ENCODE measurements around the gene ETV2.
"Not testable (repeated sequence)": the region's sequence is repeated elsewhere in the genome, so short reads cannot be mapped to it uniquely, and the experiment has no call there.

The ETV2 gene

GRCh38 chr19:35670686-35671085, 29.1 kb downstream of the ETV2 start:
- H3K9me3 ChIP-seq (ENCODE audit: control insufficient read depth in 2 of 2, low read length in 2 of 2), result no peaks in the 10 kb centered on the region
- no peaks in the 10 kb centered on the region for H3K36me3 ChIP-seq (ENCODE audit: control insufficient read depth in 2 of 2, insufficient read depth in 2 of 2, low read length in 2 of 2)
- H3K4me3 ChIP-seq (ENCODE audit: low read length in 2 of 2), result no peak overlapping the region
- H3K27ac ChIP-seq (ENCODE audit: low read depth in 2 of 2, low read length in 2 of 2), result no peak overlapping the region
- peaks cover 3 to 20% of the 10 kb centered on the region in 2 donors for H3K27me3 ChIP-seq (ENCODE audit: control insufficient read depth in 2 of 2, insufficient read depth in 2 of 2, low read length in 2 of 2)
- no peak overlapping the region for H3K9ac ChIP-seq (ENCODE audit: low read depth in 1 of 2, low read length in 2 of 2)
- peaks cover 5% of the 10 kb centered on the region in 2 donors for H3K4me1 ChIP-seq (ENCODE audit: control insufficient read depth in 2 of 2, insufficient read depth in 2 of 2, low read length in 2 of 2)

GRCh38 chr19:35671818-35672217, 30.3 kb downstream of the ETV2 start:
- Histone ChIP-seq H3K9me3 (ENCODE audit: control insufficient read depth in 2 of 2, low read length in 2 of 2) (no peaks in the 10 kb centered on the region), H3K9ac (ENCODE audit: low read depth in 1 of 2, low read length in 2 of 2) (no peak overlapping the region), H3K36me3 (ENCODE audit: control insufficient read depth in 2 of 2, insufficient read depth in 2 of 2, low read length in 2 of 2) (no peaks in the 10 kb centered on the region), H3K27ac (ENCODE audit: low read depth in 2 of 2, low read length in 2 of 2) (no peak overlapping the region), H3K4me1 (ENCODE audit: control insufficient read depth in 2 of 2, insufficient read depth in 2 of 2, low read length in 2 of 2) (peaks cover 5% of the 10 kb centered on the region in 2 donors), H3K4me3 (ENCODE audit: low read length in 2 of 2) (no peak overlapping the region), H3K27me3 (ENCODE audit: control insufficient read depth in 2 of 2, insufficient read depth in 2 of 2, low read length in 2 of 2) (peaks cover 3 to 20% of the 10 kb centered on the region in 2 donors)

GRCh38 chr19:35673121-35673804, 31.7 kb downstream of the ETV2 start:
- H3K27me3 ChIP-seq (ENCODE audit: control insufficient read depth in 2 of 2, insufficient read depth in 2 of 2, low read length in 2 of 2), result peaks cover 3 to 20% of the 10 kb centered on the region in 2 donors

GRCh38 chr19:35675589-35676140, 34.1 kb downstream of the ETV2 start:
- H3K9ac ChIP-seq (ENCODE audit: low read depth in 1 of 2, low read length in 2 of 2), result no peak overlapping the region
- H3K27me3 ChIP-seq (ENCODE audit: control insufficient read depth in 2 of 2, insufficient read depth in 2 of 2, low read length in 2 of 2), result peaks cover 3 to 15% of the 10 kb centered on the region in 2 donors
- H3K9me3 ChIP-seq (ENCODE audit: control insufficient read depth in 2 of 2, low read length in 2 of 2), result no peaks in the 10 kb centered on the region
- H3K4me3 ChIP-seq (ENCODE audit: low read length in 2 of 2), result no peak overlapping the region
- H3K27ac ChIP-seq (ENCODE audit: low read depth in 2 of 2, low read length in 2 of 2), result no peak overlapping the region
- no peaks in the 10 kb centered on the region for H3K36me3 ChIP-seq (ENCODE audit: control insufficient read depth in 2 of 2, insufficient read depth in 2 of 2, low read length in 2 of 2)
- H3K4me1 ChIP-seq (ENCODE audit: control insufficient read depth in 2 of 2, insufficient read depth in 2 of 2, low read length in 2 of 2), result peaks cover 0 to 5% of the 10 kb centered on the region in 2 donors

More at GRCh38 chr19:35673121-35673804, 31.7 kb downstream of the ETV2 start:
- Histone ChIP-seq H3K9ac (ENCODE audit: low read depth in 1 of 2, low read length in 2 of 2) (no peak overlapping the region), H3K36me3 (ENCODE audit: control insufficient read depth in 2 of 2, insufficient read depth in 2 of 2, low read length in 2 of 2) (no peaks in the 10 kb centered on the region), H3K4me1 (ENCODE audit: control insufficient read depth in 2 of 2, insufficient read depth in 2 of 2, low read length in 2 of 2) (peaks cover 5% of the 10 kb centered on the region in 2 donors), H3K4me3 (ENCODE audit: low read length in 2 of 2) (peak overlapping the region; percentile 37 to 48), H3K27ac (ENCODE audit: low read depth in 2 of 2, low read length in 2 of 2) (no peak overlapping the region), H3K9me3 (ENCODE audit: control insufficient read depth in 2 of 2, low read length in 2 of 2) (no peaks in the 10 kb centered on the region)

GRCh38 chr19:35689836-35690235, 48.3 kb downstream of the ETV2 start:
- H3K4me1 ChIP-seq (ENCODE audit: control insufficient read depth in 2 of 2, insufficient read depth in 2 of 2, low read length in 2 of 2), result no peaks in the 10 kb centered on the region
- no peaks in the 10 kb centered on the region for H3K36me3 ChIP-seq (ENCODE audit: control insufficient read depth in 2 of 2, insufficient read depth in 2 of 2, low read length in 2 of 2)
- H3K9me3 ChIP-seq (ENCODE audit: control insufficient read depth in 2 of 2, low read length in 2 of 2), result no peaks in the 10 kb centered on the region
- H3K4me3 ChIP-seq (ENCODE audit: low read length in 2 of 2), result no peak overlapping the region
- H3K9ac ChIP-seq (ENCODE audit: low read depth in 1 of 2, low read length in 2 of 2), result no peak overlapping the region
- no peak overlapping the region for H3K27ac ChIP-seq (ENCODE audit: low read depth in 2 of 2, low read length in 2 of 2)
- H3K27me3 ChIP-seq (ENCODE audit: control insufficient read depth in 2 of 2, insufficient read depth in 2 of 2, low read length in 2 of 2), result no peaks in the 10 kb centered on the region

GRCh38 chr19:35691106-35691505, 49.6 kb downstream of the ETV2 start:
- H3K27me3 ChIP-seq (ENCODE audit: control insufficient read depth in 2 of 2, insufficient read depth in 2 of 2, low read length in 2 of 2); H3K9ac ChIP-seq (ENCODE audit: low read depth in 1 of 2, low read length in 2 of 2); H3K36me3 ChIP-seq (ENCODE audit: control insufficient read depth in 2 of 2, insufficient read depth in 2 of 2, low read length in 2 of 2); H3K4me3 ChIP-seq (ENCODE audit: low read length in 2 of 2); H3K9me3 ChIP-seq (ENCODE audit: control insufficient read depth in 2 of 2, low read length in 2 of 2); H3K4me1 ChIP-seq (ENCODE audit: control insufficient read depth in 2 of 2, insufficient read depth in 2 of 2, low read length in 2 of 2); H3K27ac ChIP-seq (ENCODE audit: low read depth in 2 of 2, low read length in 2 of 2): not testable (repeated sequence)

GRCh38 chr19:35692010-35692409, 50.5 kb downstream of the ETV2 start:
- H3K9me3 ChIP-seq (ENCODE audit: control insufficient read depth in 2 of 2, low read length in 2 of 2), result no peaks in the 10 kb centered on the region
- no peak overlapping the region for H3K4me3 ChIP-seq (ENCODE audit: low read length in 2 of 2)
- no peak overlapping the region for H3K9ac ChIP-seq (ENCODE audit: low read depth in 1 of 2, low read length in 2 of 2)
- H3K4me1 ChIP-seq (ENCODE audit: control insufficient read depth in 2 of 2, insufficient read depth in 2 of 2, low read length in 2 of 2), result no peaks in the 10 kb centered on the region
- H3K36me3 ChIP-seq (ENCODE audit: control insufficient read depth in 2 of 2, insufficient read depth in 2 of 2, low read length in 2 of 2), result no peaks in the 10 kb centered on the region
- no peaks in the 10 kb centered on the region for H3K27me3 ChIP-seq (ENCODE audit: control insufficient read depth in 2 of 2, insufficient read depth in 2 of 2, low read length in 2 of 2)
- H3K27ac ChIP-seq (ENCODE audit: low read depth in 2 of 2, low read length in 2 of 2), result no peak overlapping the region

GRCh38 chr19:35693422-35693821, 51.9 kb downstream of the ETV2 start:
- Histone ChIP-seq H3K27ac (ENCODE audit: low read depth in 2 of 2, low read length in 2 of 2) (no peak overlapping the region), H3K4me1 (ENCODE audit: control insufficient read depth in 2 of 2, insufficient read depth in 2 of 2, low read length in 2 of 2) (no peaks in the 10 kb centered on the region), H3K9ac (ENCODE audit: low read depth in 1 of 2, low read length in 2 of 2) (no peak overlapping the region), H3K36me3 (ENCODE audit: control insufficient read depth in 2 of 2, insufficient read depth in 2 of 2, low read length in 2 of 2) (no peaks in the 10 kb centered on the region), H3K9me3 (ENCODE audit: control insufficient read depth in 2 of 2, low read length in 2 of 2) (no peaks in the 10 kb centered on the region), H3K27me3 (ENCODE audit: control insufficient read depth in 2 of 2, insufficient read depth in 2 of 2, low read length in 2 of 2) (no peaks in the 10 kb centered on the region), H3K4me3 (ENCODE audit: low read length in 2 of 2) (no peak overlapping the region)

- H3K27me3 ChIP-seq (ENCODE audit: control insufficient read depth in 2 of 2, insufficient read depth in 2 of 2, low read length in 2 of 2), result no peaks in the 10 kb centered on the region
- no peak overlapping the region for H3K9ac ChIP-seq (ENCODE audit: low read depth in 1 of 2, low read length in 2 of 2)
- no peak overlapping the region for H3K27ac ChIP-seq (ENCODE audit: low read depth in 2 of 2, low read length in 2 of 2)
- no peak overlapping the region for H3K4me3 ChIP-seq (ENCODE audit: low read length in 2 of 2)
- no peaks in the 10 kb centered on the region for H3K4me1 ChIP-seq (ENCODE audit: control insufficient read depth in 2 of 2, insufficient read depth in 2 of 2, low read length in 2 of 2)
- H3K9me3 ChIP-seq (ENCODE audit: control insufficient read depth in 2 of 2, low read length in 2 of 2), result no peaks in the 10 kb centered on the region
- H3K36me3 ChIP-seq (ENCODE audit: control insufficient read depth in 2 of 2, insufficient read depth in 2 of 2, low read length in 2 of 2), result no peaks in the 10 kb centered on the region
These were observed 52.5 kb downstream of the ETV2 start for GRCh38 chr19:35693835-35694599.

Measured in mucosa of rectum (tissue), 2 donors.